Tibial nerve (tissue), 4 donors: Measurements from ENCODE around the gene ZSWIM8.

ENCODE experiments used
- EP300 ChIP-seq, 2 donors: sonication (generic); formaldehyde crosslinking; IDR thresholded peaks; one replicate each; pipeline ENCODE4 v1.6.1; 2017; ENCODE audit warnings: antibody characterized with exemption in 2 of 2, mild to moderate bottlenecking in 1 of 2
- TF ChIP-seq, protein P1 (sequence below), 5 experiments: fragments of 200-600 bp in 3 of 5; fragments of 450-650 bp in 2 of 5; sonication (generic) in 3 of 5; IDR thresholded peaks; one replicate each; pipeline ENCODE4 v1.5.1; 2016 to 2019; ENCODE audit warnings: antibody characterized with exemption in 5 of 5, mild to moderate bottlenecking in 3 of 5, moderate library complexity in 2 of 5

- TF ChIP-seq, protein P1, sequence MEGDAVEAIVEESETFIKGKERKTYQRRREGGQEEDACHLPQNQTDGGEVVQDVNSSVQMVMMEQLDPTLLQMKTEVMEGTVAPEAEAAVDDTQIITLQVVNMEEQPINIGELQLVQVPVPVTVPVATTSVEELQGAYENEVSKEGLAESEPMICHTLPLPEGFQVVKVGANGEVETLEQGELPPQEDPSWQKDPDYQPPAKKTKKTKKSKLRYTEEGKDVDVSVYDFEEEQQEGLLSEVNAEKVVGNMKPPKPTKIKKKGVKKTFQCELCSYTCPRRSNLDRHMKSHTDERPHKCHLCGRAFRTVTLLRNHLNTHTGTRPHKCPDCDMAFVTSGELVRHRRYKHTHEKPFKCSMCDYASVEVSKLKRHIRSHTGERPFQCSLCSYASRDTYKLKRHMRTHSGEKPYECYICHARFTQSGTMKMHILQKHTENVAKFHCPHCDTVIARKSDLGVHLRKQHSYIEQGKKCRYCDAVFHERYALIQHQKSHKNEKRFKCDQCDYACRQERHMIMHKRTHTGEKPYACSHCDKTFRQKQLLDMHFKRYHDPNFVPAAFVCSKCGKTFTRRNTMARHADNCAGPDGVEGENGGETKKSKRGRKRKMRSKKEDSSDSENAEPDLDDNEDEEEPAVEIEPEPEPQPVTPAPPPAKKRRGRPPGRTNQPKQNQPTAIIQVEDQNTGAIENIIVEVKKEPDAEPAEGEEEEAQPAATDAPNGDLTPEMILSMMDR (IDR thresholded peaks at IDR 0.05), result no peak
- TF ChIP-seq EP300 (IDR thresholded peaks at IDR 0.05), result no peak
Measured at GRCh38 chr10:73823391-73823790, 38.0 kb downstream of the ZSWIM8 start.
